Stimulated activated CD8-positive, alpha-beta memory T cell treated with anti-CD3 and anti-CD28 coated beads, Interleukin-15, amount 100 ng/mL, for 24 hours (primary cell): ENCODE measurements around the gene TMEM239.

Experiments used
- DNase-seq: peaks from one replicate; pipeline ENCODE4 v3.0.0-alpha.2; 2020; ENCODE audit warnings: low read depth

The TMEM239 gene

DNA sequence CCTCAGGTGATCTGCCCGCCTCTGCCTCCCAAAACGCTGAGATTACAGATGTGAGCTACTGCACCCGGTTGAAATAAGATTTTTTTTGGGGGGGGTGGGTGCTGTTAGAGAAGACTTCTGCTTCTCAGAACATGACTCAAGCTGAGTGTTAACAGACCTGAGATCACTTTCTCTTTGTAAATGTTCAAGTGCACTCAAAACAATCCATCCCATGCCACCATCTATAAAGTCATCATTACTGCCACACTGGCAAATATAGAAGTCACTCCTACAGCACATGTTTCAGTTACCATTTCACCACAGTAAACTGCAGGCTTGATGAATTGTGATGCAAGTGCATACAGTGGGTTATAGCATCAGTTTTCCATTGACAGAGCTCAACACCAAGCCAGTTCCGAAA is 33.4 kb downstream of the TMEM239 start:
- no peak for DNase-seq

DNA sequence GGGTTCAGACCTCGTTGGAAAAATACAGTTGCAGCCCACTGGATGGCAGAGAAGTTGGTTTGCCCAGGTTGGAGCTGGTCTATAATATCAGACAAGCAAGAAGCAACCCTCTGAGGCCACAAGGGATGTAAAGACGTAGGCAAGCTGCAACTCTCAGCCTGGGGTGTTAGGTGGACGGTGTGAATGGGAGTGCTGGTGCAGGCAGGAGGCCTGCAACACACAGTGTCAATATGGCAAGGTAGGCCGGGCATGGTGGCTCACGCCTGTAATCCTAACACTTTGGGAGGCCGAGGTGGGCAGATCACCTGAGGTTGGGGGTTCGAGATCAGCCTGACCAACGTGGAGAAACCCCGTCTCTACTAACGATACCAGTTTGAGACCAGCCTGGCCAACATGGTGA is 34.9 kb downstream of the TMEM239 start:
- DNase-seq = no peak

DNA sequence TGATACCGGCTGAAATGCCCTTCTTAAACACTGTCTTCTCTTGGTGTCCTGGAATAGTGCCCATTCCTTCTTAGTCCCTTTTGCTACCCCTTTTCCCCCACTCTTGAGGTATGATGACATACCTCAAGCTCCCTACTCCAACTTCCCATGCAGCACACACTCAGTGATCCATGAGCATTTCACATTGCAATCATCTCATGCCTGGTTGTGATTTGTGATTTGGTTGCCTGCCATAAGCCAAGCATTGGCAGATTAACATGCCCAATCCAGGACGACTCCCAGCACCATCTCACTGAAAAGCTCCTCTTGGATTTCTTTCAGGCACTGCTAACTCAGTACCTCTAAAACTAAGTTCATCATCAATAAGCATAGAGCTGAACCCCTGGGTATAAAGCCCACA is 42.4 kb downstream of the TMEM239 start:
- DNase-seq = no peak

DNA sequence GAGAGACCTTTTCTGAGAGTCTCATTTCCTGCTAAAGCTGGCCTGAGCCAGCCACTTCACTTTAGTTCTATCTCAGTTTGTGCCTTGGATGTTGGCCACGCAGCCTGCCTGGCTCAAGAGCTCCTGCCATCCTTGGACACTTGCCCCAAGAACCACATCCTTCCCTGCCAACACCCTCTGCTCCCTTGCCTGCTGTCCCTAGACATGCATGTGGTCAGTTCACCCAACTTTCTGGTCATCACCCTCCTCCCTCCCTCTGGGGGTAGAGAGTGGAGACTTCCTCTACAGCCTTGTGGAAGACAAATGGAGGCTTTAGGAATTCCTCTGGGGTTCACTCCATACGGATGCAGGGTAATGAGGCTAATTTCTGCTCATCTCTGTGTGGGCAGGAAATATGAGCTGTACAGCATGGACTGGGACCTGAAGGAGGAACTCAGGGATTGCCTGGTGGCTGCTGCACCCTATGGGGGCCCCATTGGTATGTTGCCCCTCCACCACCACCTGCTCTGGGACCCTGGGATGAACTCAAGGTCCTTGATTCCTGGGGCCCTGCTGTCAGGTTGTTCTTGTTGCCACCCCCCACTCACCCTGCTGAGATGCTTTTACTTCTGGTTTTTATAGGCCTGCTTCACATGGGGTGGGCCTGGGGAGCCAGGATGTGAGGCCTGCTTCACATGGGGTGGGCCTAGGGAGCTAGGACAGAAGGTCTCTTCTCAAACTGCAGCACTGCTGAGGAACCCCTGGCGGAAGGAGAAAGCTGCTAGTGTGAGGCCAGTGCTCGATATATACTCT is 43.4 kb downstream of the TMEM239 start:
- no peak for DNase-seq

DNA sequence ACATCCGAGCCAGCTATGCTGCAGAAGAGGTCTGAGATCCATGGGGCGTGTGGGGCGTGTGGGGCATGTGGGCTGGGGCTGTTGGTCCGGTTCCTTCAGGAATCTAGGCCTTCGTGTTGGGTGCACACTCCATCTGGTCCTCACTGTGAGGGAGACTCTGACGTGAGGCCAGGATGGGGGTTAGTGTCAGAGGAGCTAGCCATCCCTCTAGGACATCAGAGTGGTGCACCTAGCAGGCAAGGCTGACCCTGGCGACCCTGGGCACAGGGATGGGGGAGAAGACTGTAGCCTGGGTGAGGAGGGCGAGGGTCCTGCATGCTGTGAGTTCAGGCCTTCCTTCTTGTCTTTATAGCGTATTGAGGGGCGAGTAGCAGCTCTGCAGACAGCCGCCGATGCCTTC is 48.5 kb downstream of the TMEM239 start:
- DNase-seq = no peak

DNA sequence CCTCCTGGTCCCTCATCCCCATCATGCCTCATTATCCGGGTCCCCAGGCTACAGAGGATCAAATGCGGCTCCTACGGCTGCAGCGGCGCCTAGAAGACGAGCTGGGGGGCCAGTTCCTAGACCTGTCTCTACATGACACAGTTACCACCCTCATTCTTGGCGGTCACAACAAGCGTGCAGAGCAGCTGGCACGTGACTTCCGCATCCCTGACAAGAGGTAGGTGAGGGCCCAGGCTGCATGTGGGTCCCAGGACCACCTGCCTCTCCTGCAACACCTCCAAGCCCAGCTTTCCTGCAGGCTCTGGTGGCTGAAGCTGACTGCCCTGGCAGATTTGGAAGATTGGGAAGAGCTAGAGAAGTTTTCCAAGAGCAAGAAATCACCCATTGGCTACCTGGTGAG is 48.9 kb downstream of the TMEM239 start:
- DNase-seq = no peak

DNA sequence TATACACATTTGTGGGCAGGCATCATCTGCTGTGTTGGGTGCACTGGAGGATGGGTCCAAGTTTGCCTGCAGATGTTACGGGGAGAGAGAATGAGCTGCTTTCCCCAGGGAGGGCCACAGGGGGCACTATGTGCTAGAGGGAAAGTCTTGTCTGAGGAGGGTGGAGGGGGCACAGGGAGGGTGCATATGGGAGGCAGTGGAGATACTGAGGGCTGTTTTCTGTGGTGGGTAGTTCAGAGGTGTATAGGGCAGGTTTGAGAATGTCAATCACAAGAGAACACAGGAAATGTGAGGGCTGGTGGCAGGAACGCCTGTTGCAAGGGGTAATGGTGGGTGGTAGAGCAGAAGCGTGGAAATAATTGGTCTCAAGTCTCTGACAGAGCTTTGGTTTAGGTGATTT is 49.5 kb downstream of the TMEM239 start:
- no peak for DNase-seq

DNA sequence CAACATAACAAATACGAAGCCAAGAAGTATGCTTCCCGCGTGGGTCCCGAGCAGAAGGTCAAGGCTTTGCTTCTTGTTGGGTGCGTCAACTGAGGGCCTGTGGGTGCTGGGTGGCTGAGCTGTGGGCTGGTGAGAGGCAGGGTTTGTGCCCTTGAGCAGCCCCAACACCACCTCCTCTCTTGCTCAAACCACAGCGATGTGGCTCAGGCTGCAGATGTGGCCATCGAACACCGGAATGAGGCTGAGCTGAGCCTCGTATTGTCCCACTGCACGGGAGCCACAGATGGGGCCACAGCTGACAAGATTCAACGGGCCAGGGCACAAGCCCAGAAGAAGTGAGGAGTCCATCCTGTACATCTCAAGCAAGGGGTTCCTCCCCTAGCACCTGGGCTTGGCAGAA is 50.1 kb downstream of the TMEM239 start:
- no peak for DNase-seq

DNA sequence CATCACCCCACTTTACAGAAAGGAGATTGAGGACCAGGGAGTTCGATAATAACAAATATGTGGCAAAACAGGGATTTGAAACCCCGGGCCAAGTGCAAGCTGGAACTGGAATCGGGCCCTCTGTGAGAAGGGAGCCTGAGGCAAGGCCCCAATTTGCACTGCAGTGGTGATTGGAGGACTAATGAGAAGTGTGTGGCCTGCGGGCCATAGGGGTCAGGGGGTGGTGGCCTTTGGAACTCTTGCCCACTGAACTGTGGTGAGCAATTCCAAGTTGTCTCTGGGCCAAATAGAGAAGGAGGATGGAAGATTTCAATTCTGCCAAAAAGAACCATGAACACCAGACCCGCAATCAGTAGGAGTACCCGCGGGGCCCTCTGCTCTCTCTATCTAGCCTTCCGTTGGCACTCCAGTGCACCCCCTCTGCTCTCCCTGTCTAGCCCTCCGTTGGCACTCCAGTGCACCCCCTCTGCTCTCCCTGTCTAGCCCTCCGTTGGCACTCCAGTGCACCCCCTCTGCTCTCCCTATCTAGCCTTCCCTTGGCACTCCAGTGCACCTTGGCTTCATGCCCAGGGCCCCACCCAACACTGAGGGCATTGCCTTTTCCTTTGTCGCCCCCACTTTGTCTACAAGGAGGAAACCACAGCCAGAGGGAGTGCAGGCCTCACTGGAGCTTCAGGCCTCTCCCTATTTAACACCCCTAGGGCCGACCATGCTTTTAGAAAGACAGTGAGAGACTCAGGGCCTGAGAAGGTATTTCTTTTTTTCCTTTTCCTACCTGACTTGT is 51.1 kb downstream of the TMEM239 start:
- DNase-seq = no peak
